ENCODE measurements around the gene EXD3. TPM values are rescaled to one million over a fixed set of nuclear protein-coding genes. Genes with fewer than 3 reads are reported as not detected.
"Not testable (repeated sequence)": the region's sequence is repeated elsewhere in the genome, so short reads cannot be mapped to it uniquely, and the experiment has no call there.

EXD3 gene
- 1 to 10 TPM; 1.6 to 6.3 (median 4.3) TPM for polyA plus RNA-seq

- H3K27me3 Mint-ChIP-seq (ENCODE audit: low read depth in 3 of 3), result peaks cover 2 to 4% (median 2%) of the 10 kb centered on the region in 3 donors
- H3K4me1 Mint-ChIP-seq, result peaks cover 11 to 14% of the 10 kb centered on the region in 2 donors
- peak within 1 kb of the TSS; percentile 81 to 90 (median 83) for H3K4me3 Mint-ChIP-seq
- DNase-seq, result peak; percentile 93 to 94 (median 94)
- no peaks in the 10 kb centered on the region for H3K36me3 Mint-ChIP-seq
- H3K27ac Mint-ChIP-seq, result peak within 1 kb of the TSS in 4 of 6 donors; percentile 41 to 75 (median 52)
- no peaks in the 10 kb centered on the region for H3K9me3 Mint-ChIP-seq
These were observed at the start of gene EXD3, which contains the start of gene NOXA1 for GRCh38 chr9:137422604-137423513. Gene EXD3, minus strand, starts transcription at chr9:137423162. Its CDS starts 27,805 bp downstream, at chr9:137395357. Gene NOXA1, plus strand, starts transcription at chr9:137423393. Its CDS starts 137 bp downstream, at chr9:137423530.

GRCh38 chr9:137470785-137471184, 47.8 kb upstream of the EXD3 start:
- Mint-ChIP-seq H3K9me3 (peaks cover 0 to 10% (median 4%) of the 10 kb centered on the region in 6 donors), H3K36me3 (peaks cover 3 to 8% (median 3%) of the 10 kb centered on the region in 3 donors), H3K4me1 (peaks cover 6 to 21% of the 10 kb centered on the region in 2 donors), H3K4me3 (peak overlapping the region in 3 of 5 donors; percentile 0 to 47 (median 38)), H3K27ac (peak overlapping the region in 2 of 6 donors; percentile 4 to 24), H3K27me3 (ENCODE audit: low read depth in 3 of 3) (peaks cover 2 to 8% (median 3%) of the 10 kb centered on the region in 3 donors)
- DNase-seq, result peak; percentile 37 to 53 (median 52)

- H3K4me3 Mint-ChIP-seq, result no peak overlapping the region
- no peaks in the 10 kb centered on the region for H3K9me3 Mint-ChIP-seq
- peak overlapping the region in 1 of 6 donors; percentile 24 for H3K27ac Mint-ChIP-seq
- no peak for DNase-seq
- no peaks in the 10 kb centered on the region for H3K36me3 Mint-ChIP-seq
- H3K27me3 Mint-ChIP-seq (ENCODE audit: low read depth in 3 of 3), result peaks cover 2 to 6% (median 3%) of the 10 kb centered on the region in 3 donors
- peaks cover 7 to 21% of the 10 kb centered on the region in 2 donors for H3K4me1 Mint-ChIP-seq
These were observed 44.9 kb upstream of the EXD3 start for GRCh38 chr9:137467896-137468295.

- Mint-ChIP-seq H3K4me1 (peaks cover 11 to 21% of the 10 kb centered on the region in 2 donors), H3K4me3 (no peak overlapping the region), H3K27me3 (ENCODE audit: low read depth in 3 of 3) (peaks cover 2 to 6% (median 4%) of the 10 kb centered on the region in 3 donors), H3K27ac (peak overlapping the region in 2 of 6 donors; percentile 25 to 53), H3K36me3 (no peaks in the 10 kb centered on the region), H3K9me3 (no peaks in the 10 kb centered on the region)
- no peak for DNase-seq
These were observed 44.2 kb upstream of the EXD3 start for GRCh38 chr9:137467161-137467581.

GRCh38 chr9:137466389-137467085, 43.6 kb upstream of the EXD3 start:
- not testable (repeated sequence) for H3K4me3 Mint-ChIP-seq, H3K36me3 Mint-ChIP-seq, DNase-seq, H3K9me3 Mint-ChIP-seq
- H3K4me1 Mint-ChIP-seq, result peaks cover 14 to 21% of the 10 kb centered on the region in 2 donors
- H3K27me3 Mint-ChIP-seq (ENCODE audit: low read depth in 3 of 3), result peaks cover 8 to 11% (median 10%) of the 10 kb centered on the region in 3 donors
- peak overlapping the region in 4 of 6 donors; percentile 25 to 79 (median 42) for H3K27ac Mint-ChIP-seq

- no peak overlapping the region for H3K4me3 Mint-ChIP-seq
- no peaks in the 10 kb centered on the region for H3K36me3 Mint-ChIP-seq
- H3K4me1 Mint-ChIP-seq, result peaks cover 18 to 19% of the 10 kb centered on the region in 2 donors
- H3K27ac Mint-ChIP-seq, result peak overlapping the region in 4 of 6 donors; percentile 52 to 71 (median 59)
- no peaks in the 10 kb centered on the region for H3K9me3 Mint-ChIP-seq
- peaks cover 10 to 11% (median 11%) of the 10 kb centered on the region in 3 donors for H3K27me3 Mint-ChIP-seq (ENCODE audit: low read depth in 3 of 3)
- DNase-seq, result no peak
These were observed 42.9 kb upstream of the EXD3 start for GRCh38 chr9:137465720-137466388.

- Mint-ChIP-seq H3K27ac (peak overlapping the region in 2 of 6 donors; percentile 22 to 53), H3K4me1 (peaks cover 12 to 20% of the 10 kb centered on the region in 2 donors), H3K36me3 (no peaks in the 10 kb centered on the region), H3K9me3 (no peaks in the 10 kb centered on the region), H3K27me3 (ENCODE audit: low read depth in 3 of 3) (peaks cover 10 to 11% (median 11%) of the 10 kb centered on the region in 3 donors), H3K4me3 (no peak overlapping the region)
- DNase-seq, result no peak
These were observed 42.2 kb upstream of the EXD3 start for GRCh38 chr9:137465000-137465719.

GRCh38 chr9:137464291-137464999, 41.5 kb upstream of the EXD3 start:
- Mint-ChIP-seq H3K36me3 (no peaks in the 10 kb centered on the region), H3K27me3 (ENCODE audit: low read depth in 3 of 3) (peaks cover 10 to 11% (median 10%) of the 10 kb centered on the region in 3 donors), H3K4me3 (peak overlapping the region in 1 of 5 donors; percentile 29), H3K27ac (peak overlapping the region in 1 of 6 donors; percentile 74), H3K4me1 (peaks cover 12 to 27% of the 10 kb centered on the region in 2 donors), H3K9me3 (no peaks in the 10 kb centered on the region)
- no peak for DNase-seq

GRCh38 chr9:137463931-137464290, 40.9 kb upstream of the EXD3 start:
- Mint-ChIP-seq H3K27me3 (ENCODE audit: low read depth in 3 of 3) (peaks cover 10 to 11% (median 10%) of the 10 kb centered on the region in 3 donors), H3K9me3 (no peaks in the 10 kb centered on the region), H3K4me3 (no peak overlapping the region), H3K36me3 (no peaks in the 10 kb centered on the region), H3K4me1 (peaks cover 9 to 27% of the 10 kb centered on the region in 2 donors), H3K27ac (peak overlapping the region in 3 of 6 donors; percentile 67 to 70 (median 69))
- DNase-seq, result no peak

GRCh38 chr9:137462986-137463930, 40.3 kb upstream of the EXD3 start:
- H3K27ac Mint-ChIP-seq, result peak overlapping the region; percentile 16 to 92 (median 84)
- no peak for DNase-seq
- no peaks in the 10 kb centered on the region for H3K9me3 Mint-ChIP-seq
- H3K4me3 Mint-ChIP-seq, result peak overlapping the region in 3 of 5 donors; percentile 30 to 57 (median 55)
- peaks cover 8 to 11% (median 9%) of the 10 kb centered on the region in 3 donors for H3K27me3 Mint-ChIP-seq (ENCODE audit: low read depth in 3 of 3)
- no peaks in the 10 kb centered on the region for H3K36me3 Mint-ChIP-seq
- peaks cover 9 to 27% of the 10 kb centered on the region in 2 donors for H3K4me1 Mint-ChIP-seq

GRCh38 chr9:137462396-137462985, 39.5 kb upstream of the EXD3 start:
- Mint-ChIP-seq H3K4me3 (peak overlapping the region in 3 of 5 donors; percentile 55 to 65 (median 57)), H3K36me3 (no peaks in the 10 kb centered on the region), H3K27ac (peak overlapping the region in 5 of 6 donors; percentile 73 to 96 (median 93)), H3K9me3 (no peaks in the 10 kb centered on the region), H3K27me3 (ENCODE audit: low read depth in 3 of 3) (peaks cover 5 to 11% (median 7%) of the 10 kb centered on the region in 3 donors), H3K4me1 (peaks cover 9 to 29% of the 10 kb centered on the region in 2 donors)
- peak in 1 of 3 donors; percentile 9 for DNase-seq

Measured in immature natural killer cell (primary cell).